H54 (cell line): ENCODE measurements around the gene RGS7.
A peak's percentile ranks its signal among the peaks of the same experiment; 100 is the strongest.
"Not testable (repeated sequence)": the region's sequence is repeated elsewhere in the genome, so short reads cannot be mapped to it uniquely, and the experiment has no call there.

ENCODE experiments used
- DNase-seq: peaks from one replicate; pipeline ENCODE4 v3.0.0; 2011; ENCODE audit warnings: low spot score, mixed read lengths; ENCODE audit not compliant: insufficient read length
- FAIRE-seq: peaks from 3 replicates; lab custom pipeline; 2011; peaks lifted over from hg19 to GRCh38; lab: Jason Lieb, UNC
- POLR2A ChIP-seq: IDR thresholded peaks from 2 replicates; pipeline ENCODE4 v1.6.1; 2011; ENCODE audit warnings: low read depth, mild to moderate bottlenecking, low read length

Gene RGS7

GRCh38 chr1:241317676-241318075 lies 39.3 kb downstream of the RGS7 start:
- no peak for TF ChIP-seq POLR2A
- DNase-seq = no peak
- no peak for FAIRE-seq

- no peak for DNase-seq
- FAIRE-seq = no peak
- no peak for TF ChIP-seq POLR2A
Measured at GRCh38 chr1:241316372-241316771, 40.6 kb downstream of the RGS7 start.

- no peak for DNase-seq
- no peak for TF ChIP-seq POLR2A
- no peak for FAIRE-seq
Measured at GRCh38 chr1:241311056-241311746, 45.8 kb downstream of the RGS7 start.

- no peak for FAIRE-seq
- DNase-seq = peak; percentile 19
- TF ChIP-seq POLR2A = no peak
Measured at GRCh38 chr1:241310451-241310850, 46.6 kb downstream of the RGS7 start.

- FAIRE-seq = no peak
- no peak for DNase-seq
- TF ChIP-seq POLR2A = no peak
Measured at GRCh38 chr1:241309651-241310050, 47.4 kb downstream of the RGS7 start.

GRCh38 chr1:241308471-241308870 lies 48.5 kb downstream of the RGS7 start:
- FAIRE-seq = no peak
- no peak for TF ChIP-seq POLR2A

GRCh38 chr1:241308011-241308410 lies 49.0 kb downstream of the RGS7 start:
- no peak for TF ChIP-seq POLR2A
- FAIRE-seq (no peak), DNase-seq (no peak)

More at GRCh38 chr1:241308471-241308870, 48.5 kb downstream of the RGS7 start:
- DNase-seq = no peak

GRCh38 chr1:241306125-241306790 lies 50.7 kb downstream of the RGS7 start:
- no peak for FAIRE-seq
- TF ChIP-seq POLR2A = no peak

GRCh38 chr1:241302024-241302423 lies 55.0 kb downstream of the RGS7 start:
- FAIRE-seq, DNase-seq: not testable (repeated sequence)

More at GRCh38 chr1:241306125-241306790, 50.7 kb downstream of the RGS7 start:
- no peak for DNase-seq

- DNase-seq = no peak
- FAIRE-seq = no peak
- no peak for TF ChIP-seq POLR2A
Measured at GRCh38 chr1:241299347-241299746, 57.7 kb downstream of the RGS7 start.

- FAIRE-seq (no peak), DNase-seq (no peak)
- no peak for TF ChIP-seq POLR2A
Measured at GRCh38 chr1:241292973-241293372, 64.0 kb downstream of the RGS7 start.

- DNase-seq, FAIRE-seq: not testable (repeated sequence)
Measured at GRCh38 chr1:241291548-241291947, 65.5 kb downstream of the RGS7 start.

GRCh38 chr1:241286486-241286885 lies 70.5 kb downstream of the RGS7 start:
- DNase-seq = no peak

GRCh38 chr1:241276391-241276790 lies 80.6 kb downstream of the RGS7 start:
- no peak for TF ChIP-seq POLR2A
- FAIRE-seq (no peak), DNase-seq (no peak)

More at GRCh38 chr1:241286486-241286885, 70.5 kb downstream of the RGS7 start:
- no peak for TF ChIP-seq POLR2A
- no peak for FAIRE-seq

GRCh38 chr1:241275981-241276380 lies 81.0 kb downstream of the RGS7 start:
- no peak for FAIRE-seq
- DNase-seq = no peak
- TF ChIP-seq POLR2A = no peak
